Esophagus (tissue), 2 donors: ENCODE data around the gene GCNT1. TPM values are rescaled to one million over a fixed set of nuclear protein-coding genes. Genes with fewer than 3 reads are reported as not detected.

Experiments used
- H3K27ac ChIP-seq, 2 donors: one replicate each; pipeline ENCODE4 v1.5.1; 2013; ENCODE audit warnings: low read depth in 2 of 2, mild to moderate bottlenecking in 2 of 2, inconsistent platforms in 1 of 2, low read length in 1 of 2, moderate library complexity in 1 of 2
- H3K27me3 ChIP-seq, 2 donors: one replicate each; pipeline ENCODE4 v1.6.1; 2013; ENCODE audit warnings: low read length in 2 of 2, control low read depth in 1 of 2, mild to moderate bottlenecking in 1 of 2; ENCODE audit not compliant: insufficient read depth in 2 of 2, control insufficient read depth in 1 of 2
- H3K36me3 ChIP-seq, 2 donors: one replicate each; pipeline ENCODE4 v1.6.1; 2013; ENCODE audit warnings: low read length in 1 of 2; ENCODE audit not compliant: control insufficient read depth in 2 of 2, insufficient read depth in 2 of 2
- H3K4me1 ChIP-seq, 2 donors: one replicate each; pipeline ENCODE4 v1.6.1; 2013; ENCODE audit warnings: low read length in 1 of 2; ENCODE audit not compliant: control insufficient read depth in 2 of 2, insufficient read depth in 2 of 2
- H3K4me3 ChIP-seq, 2 donors: one replicate each; pipeline ENCODE4 v1.5.1; 2013; ENCODE audit warnings: low read length in 2 of 2, mild to moderate bottlenecking in 2 of 2, low read depth in 1 of 2, moderate library complexity in 1 of 2
- H3K9me3 ChIP-seq, 2 donors: one replicate each; pipeline ENCODE4 v1.6.1; 2013; ENCODE audit warnings: mild to moderate bottlenecking in 2 of 2, low read depth in 1 of 2, low read length in 1 of 2, moderate library complexity in 1 of 2; ENCODE audit not compliant: control insufficient read depth in 2 of 2, insufficient read depth in 1 of 2
- whole genome bisulfite sequencing, 2 donors: extraction: QIAGEN DNeasy Blood & Tissue Kit; methylation state at CpG; one replicate each; pipeline ENCODE4 v1.1.7; 2013; 5-methylcytosine and 5-hydroxymethylcytosine counted together
- polyA plus RNA-seq, 2 donors: library from polyadenylated mRNA; stranded (reverse); fragments of 200-250 nt; gene quantifications; one replicate each; pipeline ENCODE4 v1.2.3, GENCODE V29; 2013
- donor health status: healthy with polysubstance abuse.
- donor health status: Bipolar disorder and iron deficiency.

GCNT1 gene
- polyA plus RNA-seq, 2 donors: 0.79 to 1.6 TPM

DNA sequence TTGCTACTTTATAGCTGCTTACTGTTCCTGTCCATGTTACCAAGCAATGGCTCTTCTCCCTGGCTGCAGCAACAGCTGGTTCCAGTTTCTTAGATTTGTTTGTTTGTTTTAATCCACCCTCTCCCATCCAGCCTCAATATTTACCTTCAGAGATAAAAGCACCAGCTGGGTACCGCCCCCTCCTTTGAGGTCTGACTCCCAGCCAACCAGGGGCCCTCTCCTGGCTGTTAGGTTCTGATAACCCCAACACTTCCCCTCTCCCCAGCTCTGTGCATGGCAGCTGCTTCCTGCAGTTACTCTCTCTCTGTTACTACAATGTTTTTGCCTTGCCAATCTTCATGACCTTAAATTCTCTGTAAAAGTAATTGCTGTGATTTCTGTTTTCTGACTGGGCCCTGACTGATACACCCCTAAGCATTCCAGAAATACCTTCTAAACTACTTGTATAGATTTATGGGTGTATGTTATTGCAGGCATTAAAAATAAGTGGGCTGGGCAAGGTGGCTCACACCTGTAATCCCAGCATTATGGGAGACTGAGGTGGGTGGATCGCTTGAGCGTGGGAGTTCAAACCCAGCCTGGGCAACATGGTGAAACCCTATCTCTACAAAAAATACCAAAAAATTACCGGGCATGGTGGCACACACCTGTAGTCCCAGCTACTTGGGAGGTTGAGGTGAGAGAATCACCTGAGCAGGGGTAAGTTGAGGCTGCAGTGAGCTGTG, 2.6 kb upstream of the GCNT1 start:
- WGBS, 2 donors: 52 to 73% methylated on average over 4 of the region's 4 CpGs
- no peaks in the 10 kb centered on the region for H3K36me3 ChIP-seq
- H3K27ac ChIP-seq: no peak overlapping the region
- H3K4me1 ChIP-seq: peaks cover 0 to 3% of the 10 kb centered on the region in 2 donors
- no peaks in the 10 kb centered on the region for H3K27me3 ChIP-seq
- H3K4me3 ChIP-seq: no peak overlapping the region
- H3K9me3 ChIP-seq: no peaks in the 10 kb centered on the region

GRCh38 chr9:76459694-76460635, 983 bp downstream of the GCNT1 start:
- H3K27me3 ChIP-seq: no peaks in the 10 kb centered on the region
- H3K27ac ChIP-seq: peak overlapping the region in 1 of 2 donors; percentile 74
- 4 to 5% methylated on average over 32 of the region's 32 CpGs for WGBS, 2 donors
- H3K4me3 ChIP-seq: peak overlapping the region; percentile 72 to 77
- peaks cover 0 to 3% of the 10 kb centered on the region in 2 donors for H3K4me1 ChIP-seq
- no peaks in the 10 kb centered on the region for H3K36me3 ChIP-seq
- H3K9me3 ChIP-seq: no peaks in the 10 kb centered on the region

- H3K27ac ChIP-seq: no peak overlapping the region
- H3K36me3 ChIP-seq: no peaks in the 10 kb centered on the region
- no peak overlapping the region for H3K4me3 ChIP-seq
- no peaks in the 10 kb centered on the region for H3K27me3 ChIP-seq
- WGBS, 2 donors: 69 to 74% methylated on average over 1 of the region's 1 CpG
- H3K9me3 ChIP-seq: no peaks in the 10 kb centered on the region
- H3K4me1 ChIP-seq: peaks cover 0 to 3% of the 10 kb centered on the region in 2 donors
Observed at GRCh38 chr9:76462126-76462525, 3.1 kb downstream of the GCNT1 start.

GRCh38 chr9:76463211-76463610, 4.2 kb downstream of the GCNT1 start:
- no peak overlapping the region for H3K27ac ChIP-seq
- H3K36me3 ChIP-seq: no peaks in the 10 kb centered on the region
- peaks cover 0 to 3% of the 10 kb centered on the region in 2 donors for H3K4me1 ChIP-seq
- H3K9me3 ChIP-seq: no peaks in the 10 kb centered on the region
- H3K4me3 ChIP-seq: no peak overlapping the region
- 85 to 88% methylated on average over 4 of the region's 4 CpGs for WGBS, 2 donors
- H3K27me3 ChIP-seq: no peaks in the 10 kb centered on the region

DNA sequence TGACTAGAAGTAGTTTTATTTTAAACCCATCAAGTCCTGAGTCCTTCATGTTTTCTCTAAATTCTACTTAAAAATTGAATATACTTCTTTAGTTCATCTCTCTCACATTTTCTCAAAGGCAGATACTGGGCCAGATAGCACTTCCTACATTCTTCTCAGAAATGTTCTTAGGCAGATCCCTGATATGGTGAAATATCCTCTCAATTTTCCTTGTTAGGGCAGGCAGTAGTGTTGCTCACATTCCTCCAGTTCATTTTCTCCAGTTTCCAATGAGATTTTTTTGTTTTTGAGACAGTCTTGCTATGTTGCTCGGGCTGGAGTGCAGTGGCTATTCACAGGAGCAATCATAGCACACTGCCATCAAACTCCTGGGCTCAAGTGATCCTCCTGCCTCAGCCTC, 5.7 kb downstream of the GCNT1 start:
- H3K9me3 ChIP-seq: no peaks in the 10 kb centered on the region
- no peaks in the 10 kb centered on the region for H3K36me3 ChIP-seq
- H3K27me3 ChIP-seq: no peaks in the 10 kb centered on the region
- WGBS, 2 donors: 100% methylated on average over 1 of the region's 1 CpG
- H3K4me1 ChIP-seq: no peaks in the 10 kb centered on the region
- no peak overlapping the region for H3K27ac ChIP-seq
- H3K4me3 ChIP-seq: no peak overlapping the region

DNA sequence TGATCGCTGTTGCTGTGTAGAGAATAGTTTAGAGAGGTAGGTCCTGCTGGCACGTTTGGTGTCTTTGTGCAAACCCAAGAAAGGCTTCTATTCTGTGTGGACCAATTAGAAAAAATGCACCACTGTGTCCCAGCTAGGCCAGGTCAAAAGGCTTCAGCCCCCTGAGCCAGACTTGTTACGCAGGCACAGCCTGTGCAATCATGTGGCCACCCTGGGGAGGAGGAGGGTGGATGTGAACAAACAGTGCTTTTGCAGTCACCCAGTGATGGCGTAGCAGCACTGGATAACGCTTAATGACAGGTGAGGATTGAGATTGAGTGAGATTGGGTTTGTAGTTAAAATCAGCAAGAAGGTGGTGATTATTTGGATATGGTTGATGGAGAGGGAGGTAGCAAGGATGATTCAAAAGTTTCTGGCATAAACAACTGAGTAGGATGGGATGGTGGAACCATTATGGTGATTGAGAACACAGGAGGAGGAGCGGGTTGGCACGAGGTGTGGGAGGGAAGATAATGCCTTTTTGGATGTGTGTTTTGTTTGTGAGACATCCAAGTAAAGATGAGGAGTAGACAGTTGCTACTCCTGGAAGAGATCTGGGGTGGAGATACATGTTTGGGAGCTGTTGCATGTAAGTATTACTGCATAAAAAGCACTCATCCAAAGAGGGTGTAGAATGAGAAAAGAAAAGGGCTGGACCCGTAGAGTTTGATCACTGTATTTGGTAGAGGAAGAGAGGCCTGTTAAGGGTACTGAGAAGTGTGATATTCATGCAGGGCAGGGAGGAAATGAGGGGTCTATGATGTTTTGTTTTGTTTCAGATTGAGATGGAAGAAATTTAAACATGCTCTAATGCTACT, 6.7 kb downstream of the GCNT1 start:
- H3K4me1 ChIP-seq: no peaks in the 10 kb centered on the region
- H3K27me3 ChIP-seq: no peaks in the 10 kb centered on the region
- H3K36me3 ChIP-seq: no peaks in the 10 kb centered on the region
- H3K4me3 ChIP-seq: no peak overlapping the region
- WGBS, 2 donors: 82 to 83% methylated on average over 8 of the region's 8 CpGs
- H3K27ac ChIP-seq: no peak overlapping the region
- H3K9me3 ChIP-seq: no peaks in the 10 kb centered on the region

GRCh38 chr9:76466299-76466605, 7.3 kb downstream of the GCNT1 start:
- H3K27ac ChIP-seq: no peak overlapping the region
- WGBS, 2 donors: 80 to 89% methylated on average over 2 of the region's 2 CpGs

GRCh38 chr9:76474419-76474818, 15.4 kb downstream of the GCNT1 start:
- H3K9me3 ChIP-seq: no peaks in the 10 kb centered on the region
- peaks cover 0 to 3% of the 10 kb centered on the region in 2 donors for H3K36me3 ChIP-seq
- 71 to 79% methylated on average over 3 of the region's 3 CpGs for WGBS, 2 donors
- H3K4me1 ChIP-seq: no peaks in the 10 kb centered on the region
- no peak overlapping the region for H3K4me3 ChIP-seq
- H3K27me3 ChIP-seq: no peaks in the 10 kb centered on the region
- no peak overlapping the region for H3K27ac ChIP-seq

More at GRCh38 chr9:76466299-76466605, 7.3 kb downstream of the GCNT1 start:
- H3K4me1 ChIP-seq: no peaks in the 10 kb centered on the region
- no peaks in the 10 kb centered on the region for H3K9me3 ChIP-seq
- no peaks in the 10 kb centered on the region for H3K27me3 ChIP-seq
- no peak overlapping the region for H3K4me3 ChIP-seq
- H3K36me3 ChIP-seq: no peaks in the 10 kb centered on the region

DNA sequence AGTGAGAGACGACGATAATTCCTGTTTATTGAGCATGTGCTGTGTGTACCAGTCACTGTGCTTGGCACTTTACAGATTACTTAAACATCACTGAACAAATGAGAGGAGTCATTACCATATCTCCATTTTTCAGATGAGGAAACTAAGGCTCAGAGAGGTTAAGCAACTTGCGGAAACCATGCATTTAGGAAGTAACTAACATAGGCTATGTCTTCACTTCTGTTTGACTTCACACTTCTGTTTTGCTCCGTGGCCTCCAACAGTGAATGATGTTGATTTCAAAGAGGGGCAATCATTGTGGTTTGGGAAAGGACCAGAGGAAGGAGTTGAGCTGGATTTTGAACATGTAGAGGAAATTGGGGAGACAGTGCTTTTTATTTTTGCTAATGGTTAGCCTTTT, 16.7 kb downstream of the GCNT1 start:
- Histone ChIP-seq H3K4me1 (no peaks in the 10 kb centered on the region), H3K9me3 (no peaks in the 10 kb centered on the region), H3K27ac (no peak overlapping the region), H3K27me3 (no peaks in the 10 kb centered on the region), H3K4me3 (no peak overlapping the region), H3K36me3 (peaks cover 0 to 3% of the 10 kb centered on the region in 2 donors)
- 89 to 92% methylated on average over 4 of the region's 4 CpGs for WGBS, 2 donors
